COR-L47 (cell line): ENCODE measurements around the gene FYN.

ENCODE experiments used
- DNase-seq: peaks from one replicate; lab custom pipeline; 2025; lab: John Stamatoyannopoulos, UW

FYN gene

DNA sequence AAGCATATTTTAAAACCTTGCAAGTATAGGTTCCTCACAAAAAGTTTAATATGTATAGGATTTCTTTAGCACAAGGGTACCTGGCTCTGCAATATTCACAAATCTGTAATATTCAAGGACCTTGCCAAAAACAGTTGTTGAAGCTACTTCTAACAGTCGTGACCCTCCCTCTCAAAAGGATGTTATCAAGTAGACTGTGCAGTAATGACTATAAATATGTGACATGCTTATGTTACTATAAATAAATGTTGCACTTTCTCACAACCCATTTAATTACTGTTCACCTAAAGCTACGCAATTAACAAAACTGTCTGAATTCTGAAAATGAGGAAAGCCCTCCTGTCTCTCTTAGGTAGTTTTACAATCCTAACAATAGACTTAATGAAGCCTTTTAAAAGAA is 41.8 kb downstream of the FYN start:
- DNase-seq = no peak

DNA sequence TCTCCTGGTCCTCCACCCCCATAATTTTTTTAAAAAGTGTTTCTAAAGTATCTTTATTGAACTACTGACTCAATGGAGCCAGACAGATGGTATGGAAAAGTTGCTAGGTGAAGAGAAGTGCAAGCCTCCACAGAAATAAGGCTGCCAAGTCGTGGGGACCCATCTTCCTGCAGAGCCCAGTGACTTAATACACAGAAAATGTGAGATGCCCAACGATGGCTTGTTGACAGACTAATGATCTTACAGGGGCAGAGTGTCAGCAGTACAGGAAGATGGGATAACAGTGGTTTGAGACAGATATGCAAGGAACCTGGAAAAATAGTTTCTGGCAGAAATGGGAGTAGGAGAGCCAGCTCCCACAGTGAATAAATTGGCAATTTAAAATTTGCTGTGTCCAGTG is 43.3 kb downstream of the FYN start:
- no peak for DNase-seq

DNA sequence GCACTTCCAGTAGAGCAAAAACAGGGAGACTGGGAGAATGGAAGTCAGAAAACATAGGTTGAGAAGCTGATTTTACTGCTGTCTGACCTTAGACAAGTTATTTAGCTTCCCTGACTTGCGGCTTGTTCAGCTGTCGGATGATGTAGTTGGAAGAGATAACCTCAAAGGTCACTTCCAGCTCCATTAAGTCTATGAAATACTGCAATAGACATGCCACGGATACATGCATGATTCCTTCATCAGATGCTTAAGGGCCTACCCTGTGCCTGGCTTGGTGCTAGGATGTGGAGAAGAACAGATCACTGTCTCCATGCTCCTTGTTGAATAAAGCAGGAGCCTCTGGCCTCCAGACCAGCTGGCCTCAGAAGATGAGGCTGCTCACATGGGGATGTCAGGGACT is 43.7 kb downstream of the FYN start:
- no peak for DNase-seq

DNA sequence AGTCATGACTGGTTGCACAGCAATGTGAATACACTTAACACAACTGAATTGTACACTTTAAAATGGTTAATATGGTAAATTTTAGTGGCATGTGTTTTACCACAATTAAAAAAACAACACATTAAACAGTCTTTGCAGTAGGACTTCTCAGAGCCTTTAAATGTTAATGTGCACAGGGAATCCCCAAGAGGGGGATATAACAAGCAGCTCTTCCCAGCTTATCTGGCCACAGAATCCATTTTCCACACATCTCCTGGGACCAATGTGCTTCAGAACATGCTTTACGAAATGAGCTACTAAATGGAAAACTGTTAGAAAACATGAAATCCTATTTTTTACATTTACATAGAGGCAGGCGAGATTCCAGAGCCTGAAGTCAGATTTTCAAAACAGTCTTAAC is 44.4 kb downstream of the FYN start:
- DNase-seq = no peak

DNA sequence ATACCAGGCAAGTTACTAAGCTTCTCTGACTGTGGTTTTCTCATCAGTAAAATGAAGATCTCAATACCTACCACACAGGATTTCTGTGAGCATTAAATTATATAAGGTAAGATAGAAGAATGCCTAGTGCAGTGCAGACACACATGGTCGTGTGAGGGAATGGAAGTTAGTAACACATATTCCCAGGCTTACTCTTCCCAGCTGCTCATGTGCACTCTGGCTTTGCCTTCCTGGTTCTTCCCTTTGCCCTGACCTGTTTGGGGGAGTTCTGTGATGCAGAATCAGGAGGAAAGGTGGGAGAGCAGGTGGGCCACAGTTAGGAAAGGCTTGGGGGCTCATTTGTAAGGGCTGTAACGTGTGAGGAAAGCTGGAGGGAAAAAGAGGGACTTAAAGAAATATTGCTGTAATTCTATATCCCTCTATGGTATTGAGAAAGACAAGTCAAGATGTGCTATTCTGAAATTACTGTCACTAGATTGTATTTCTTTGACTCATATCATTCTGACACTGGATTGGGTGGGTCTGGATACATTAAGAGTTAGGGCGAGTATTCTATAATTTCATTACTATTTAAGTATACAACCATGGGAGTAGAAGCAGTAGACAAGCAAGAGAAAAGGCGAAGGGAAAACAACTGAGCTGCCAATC is 47.7 kb downstream of the FYN start:
- DNase-seq = no peak

DNA sequence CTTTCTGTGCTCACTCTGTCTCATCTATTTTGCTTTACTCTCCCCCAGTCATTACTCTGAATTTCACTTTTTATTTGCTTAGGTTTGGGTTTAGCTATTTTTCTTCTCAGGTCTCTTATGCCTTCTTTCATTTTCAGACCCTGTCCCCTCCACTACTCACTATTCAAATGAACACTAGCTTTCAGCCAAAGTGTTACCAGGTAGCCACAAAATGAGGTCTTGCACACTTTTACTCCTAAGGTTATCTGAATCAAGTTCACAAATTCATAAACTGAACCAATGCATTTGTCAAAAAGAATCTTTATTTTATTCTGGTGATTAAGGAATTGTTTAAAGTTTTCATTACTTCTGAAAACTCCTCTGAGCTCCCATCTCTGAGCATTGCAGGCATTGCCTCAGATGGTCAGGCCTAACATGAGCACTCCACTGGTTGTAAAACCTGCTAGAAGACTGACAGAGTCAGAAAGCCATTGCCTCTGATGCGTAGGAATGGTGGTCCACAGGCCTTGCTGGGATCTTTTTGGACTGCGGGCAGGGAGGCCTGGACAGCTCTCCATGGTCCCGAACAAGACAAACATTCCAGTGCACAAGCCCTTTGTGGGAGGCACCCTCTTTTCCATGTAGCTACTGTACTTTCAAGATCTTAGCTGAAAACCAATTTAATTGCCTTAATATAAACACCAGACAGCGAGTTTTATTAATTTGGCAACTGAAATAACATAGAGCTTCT is 48.5 kb downstream of the FYN start:
- DNase-seq = no peak

DNA sequence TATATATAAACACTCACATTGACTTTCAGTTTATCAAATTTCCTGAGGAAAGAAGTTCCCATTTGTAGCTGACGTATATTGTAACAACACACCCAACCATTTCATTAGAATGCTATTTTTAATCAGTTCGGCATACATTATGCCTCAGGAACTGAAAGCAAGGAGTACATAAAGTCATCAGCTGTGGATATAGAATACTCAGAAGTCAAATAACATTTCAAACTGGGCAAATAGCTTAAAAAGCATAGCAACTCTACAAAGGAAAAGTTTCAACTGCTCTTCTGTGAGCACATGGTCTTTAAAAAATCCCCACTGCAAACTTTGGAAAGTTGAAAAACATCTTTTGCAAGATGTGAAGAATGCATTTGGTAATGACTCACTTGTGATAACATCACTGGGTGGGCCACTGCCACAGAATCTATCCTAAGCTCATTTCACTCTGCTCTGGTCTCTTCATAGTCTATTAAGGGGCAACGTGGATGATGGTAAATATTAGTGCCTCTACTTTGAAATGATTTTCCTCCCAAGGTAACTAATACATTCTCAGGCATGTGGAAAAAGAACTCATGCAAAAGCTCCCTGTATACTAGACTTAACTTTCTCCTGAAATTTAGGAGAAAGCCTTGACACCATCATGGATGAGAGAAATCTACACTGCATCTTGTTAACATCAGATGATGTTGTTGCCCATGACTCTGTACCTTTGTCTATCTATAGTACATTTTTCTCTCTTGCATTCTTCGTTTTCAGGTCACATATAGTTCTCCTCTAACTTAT is 49.2 kb downstream of the FYN start:
- no peak for DNase-seq

DNA sequence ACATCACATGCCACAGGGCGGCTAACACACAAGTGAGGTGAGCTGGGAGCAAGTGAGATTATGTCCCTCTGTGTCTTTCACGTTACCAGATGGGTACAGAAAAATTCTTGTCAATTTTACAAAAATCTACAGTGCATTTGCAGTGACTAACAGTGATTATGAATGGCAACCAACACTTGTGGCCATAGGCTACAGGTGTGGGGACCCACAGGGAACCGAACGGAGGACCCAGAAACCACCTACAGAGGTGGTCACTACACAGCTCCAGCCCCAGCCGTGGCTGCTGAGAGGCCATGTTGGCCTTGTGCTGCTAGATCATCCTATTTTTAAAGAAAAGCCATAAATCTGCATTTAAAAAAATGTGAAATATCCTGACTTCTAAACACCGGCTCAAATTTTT is 50.2 kb downstream of the FYN start:
- DNase-seq = no peak

DNA sequence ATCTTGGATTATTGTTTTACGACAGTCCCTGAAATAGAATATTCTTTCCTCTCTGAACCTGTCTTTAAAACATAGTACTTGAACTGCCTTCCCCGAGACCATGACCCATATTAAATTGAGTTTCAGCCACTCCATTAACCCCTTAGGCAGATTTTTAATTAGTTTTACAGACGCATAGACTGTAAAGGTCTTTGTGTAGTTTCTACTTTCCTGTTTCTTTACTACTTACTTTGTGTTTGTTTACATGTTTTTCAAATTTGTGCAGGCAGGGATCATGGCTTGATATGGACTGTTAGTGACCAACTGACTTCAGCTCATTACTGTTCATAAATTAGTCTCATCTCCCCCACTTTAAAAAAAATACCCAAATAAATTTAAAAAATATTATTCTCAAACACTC is 53.8 kb downstream of the FYN start:
- no peak for DNase-seq

DNA sequence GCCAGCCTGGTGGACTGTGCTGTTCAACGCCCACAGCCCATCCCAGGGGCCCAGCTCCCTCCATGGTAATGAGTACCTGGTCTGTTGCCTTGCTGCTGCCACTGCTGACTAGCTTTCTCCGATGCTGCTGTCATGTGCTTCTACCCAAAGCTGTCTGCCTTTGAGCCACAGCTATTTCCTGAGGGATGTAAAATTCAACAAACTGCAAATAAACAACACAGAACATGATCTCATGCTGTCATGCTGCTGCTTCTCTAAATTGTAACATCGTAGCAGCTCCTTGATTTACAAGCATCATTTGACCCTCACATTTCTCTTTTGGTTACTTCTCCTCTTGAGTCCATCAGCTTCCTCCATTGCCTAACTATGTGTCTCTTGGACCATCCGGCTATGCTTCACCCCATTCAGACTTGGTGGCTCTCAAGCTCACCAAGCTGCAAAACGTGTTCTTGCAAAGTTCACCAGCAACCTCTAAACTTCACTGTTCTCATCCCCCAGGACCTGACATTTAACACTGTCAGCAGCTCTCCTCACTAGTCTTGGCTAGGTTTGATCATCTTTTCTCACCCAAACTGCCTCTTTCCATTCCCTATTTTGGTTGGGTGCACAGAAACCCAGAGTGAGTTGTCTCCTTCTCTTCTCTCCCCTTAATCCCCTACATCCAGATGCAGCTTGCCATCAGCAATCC is 54.6 kb downstream of the FYN start:
- no peak for DNase-seq

DNA sequence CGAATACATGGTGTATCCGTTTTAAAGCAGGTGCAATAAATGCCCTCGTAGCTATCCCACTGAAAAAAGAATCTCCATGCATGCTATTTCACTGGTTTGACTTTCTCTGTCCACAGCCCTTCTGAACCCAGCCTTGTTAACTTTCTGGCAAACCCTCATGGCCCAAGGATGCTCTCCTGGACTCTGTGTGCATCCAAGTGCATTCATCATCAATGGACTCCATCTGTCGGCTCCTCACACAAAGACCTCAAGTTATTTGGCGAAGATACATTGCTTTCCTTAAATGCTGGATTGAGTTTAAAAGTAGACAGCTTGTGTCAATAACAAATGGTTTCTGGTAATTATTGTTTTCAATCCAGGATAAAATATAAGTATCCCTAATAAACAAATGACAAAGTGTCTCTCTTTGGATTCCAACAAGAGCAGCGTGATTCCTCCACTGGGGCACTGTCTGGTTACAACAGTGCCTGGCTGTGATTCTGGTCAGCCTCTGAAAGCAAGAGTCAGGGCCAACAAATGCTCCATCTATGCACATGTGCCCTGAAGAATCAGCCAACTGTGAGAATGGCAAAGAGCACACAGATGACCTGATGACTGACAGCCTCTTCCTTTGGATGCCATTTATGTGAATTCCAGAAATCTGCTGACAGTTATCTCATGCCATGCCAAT is 55.7 kb downstream of the FYN start:
- no peak for DNase-seq

DNA sequence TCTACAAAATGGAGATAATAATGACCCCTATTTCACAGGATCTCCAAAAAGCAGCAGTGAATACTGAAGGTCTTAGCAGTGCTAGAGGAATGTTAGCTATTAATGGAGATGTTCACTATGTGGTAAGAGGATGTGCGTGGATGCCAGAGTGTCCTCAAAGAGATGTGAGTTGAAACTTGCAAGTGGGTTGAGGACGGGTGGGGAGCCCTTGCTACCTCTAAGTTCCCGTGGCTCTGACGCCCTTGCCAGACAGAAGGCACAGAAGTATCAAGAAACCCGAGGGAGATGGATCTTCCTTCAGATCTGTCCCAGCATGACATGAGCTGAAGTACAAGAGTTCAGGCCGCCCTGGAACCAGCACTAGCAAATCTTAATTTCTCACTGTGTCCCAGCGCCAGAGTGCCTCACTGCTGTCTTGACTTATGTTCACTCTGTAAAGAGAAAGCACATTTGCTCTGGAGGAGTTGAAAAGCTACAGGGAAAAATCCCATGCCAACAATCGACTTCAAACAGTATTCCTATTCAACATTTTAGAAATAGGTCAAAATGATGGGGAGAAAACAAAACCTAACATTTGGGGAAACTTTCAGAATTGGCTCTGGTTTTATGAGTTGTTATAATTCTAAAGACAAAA is 59.5 kb downstream of the FYN start:
- DNase-seq = no peak

DNA sequence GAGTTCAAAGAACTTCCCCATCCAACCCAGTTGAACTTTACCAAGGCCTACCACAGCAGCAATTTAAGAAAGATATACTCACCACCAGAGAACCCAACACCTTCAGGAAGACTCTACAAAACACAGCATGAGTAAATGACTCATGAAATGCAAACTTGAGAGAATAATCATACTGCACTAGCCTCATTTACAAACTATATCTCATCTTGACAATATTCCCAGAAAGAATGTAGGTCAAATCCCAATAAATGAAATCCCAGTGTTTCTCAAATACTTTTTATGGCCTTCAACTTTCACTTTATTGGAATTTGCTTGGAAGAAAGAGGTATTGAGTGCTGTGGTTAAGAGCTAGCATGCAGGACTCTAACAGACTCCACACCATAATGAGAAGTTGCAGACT is 60.0 kb downstream of the FYN start:
- no peak for DNase-seq

DNA sequence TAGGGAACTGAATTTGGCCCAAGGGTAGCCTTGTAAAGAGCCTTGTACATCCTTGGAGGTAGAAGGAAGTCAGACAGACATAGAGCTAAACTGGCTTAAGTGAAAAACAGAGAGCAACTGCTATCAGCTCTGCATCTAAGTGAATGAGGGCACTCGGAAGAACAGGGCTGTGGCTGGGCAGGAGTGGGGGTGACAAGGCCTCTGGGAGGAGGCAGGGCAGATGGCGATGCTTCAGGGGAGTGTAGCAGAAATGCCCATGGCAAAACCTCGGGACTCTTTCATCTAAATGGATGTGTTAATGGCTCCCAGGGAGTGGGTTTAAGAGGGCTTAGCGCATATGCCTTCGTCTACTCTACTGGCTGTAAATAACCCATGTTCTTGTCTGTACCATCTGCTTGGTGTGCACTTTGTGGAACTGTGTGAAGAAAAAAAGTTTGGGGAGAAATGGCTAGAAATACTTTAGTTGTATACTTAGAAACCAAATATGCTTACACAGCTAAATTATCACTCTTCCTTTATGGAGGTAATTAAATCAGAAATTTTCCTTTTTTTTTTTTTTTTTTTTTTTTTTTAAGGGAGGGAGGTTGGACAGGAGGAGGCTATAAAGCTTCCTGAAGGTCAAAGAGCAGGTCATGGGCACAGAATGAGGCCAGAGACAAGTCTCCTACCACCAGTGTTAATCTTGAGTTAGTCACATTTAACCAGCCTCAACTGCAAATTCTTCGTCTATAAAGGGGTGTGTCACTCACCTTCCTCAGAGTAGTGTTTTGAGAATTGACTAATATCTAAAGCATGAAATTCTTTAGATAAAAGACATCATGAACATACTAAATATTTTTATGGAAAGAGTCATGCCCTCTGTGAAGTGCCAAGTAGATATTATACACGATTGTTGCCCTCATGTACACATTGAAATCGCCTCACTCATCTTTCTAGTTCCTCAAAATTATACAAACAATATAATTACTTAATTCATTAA is 60.9 kb downstream of the FYN start:
- no peak for DNase-seq

DNA sequence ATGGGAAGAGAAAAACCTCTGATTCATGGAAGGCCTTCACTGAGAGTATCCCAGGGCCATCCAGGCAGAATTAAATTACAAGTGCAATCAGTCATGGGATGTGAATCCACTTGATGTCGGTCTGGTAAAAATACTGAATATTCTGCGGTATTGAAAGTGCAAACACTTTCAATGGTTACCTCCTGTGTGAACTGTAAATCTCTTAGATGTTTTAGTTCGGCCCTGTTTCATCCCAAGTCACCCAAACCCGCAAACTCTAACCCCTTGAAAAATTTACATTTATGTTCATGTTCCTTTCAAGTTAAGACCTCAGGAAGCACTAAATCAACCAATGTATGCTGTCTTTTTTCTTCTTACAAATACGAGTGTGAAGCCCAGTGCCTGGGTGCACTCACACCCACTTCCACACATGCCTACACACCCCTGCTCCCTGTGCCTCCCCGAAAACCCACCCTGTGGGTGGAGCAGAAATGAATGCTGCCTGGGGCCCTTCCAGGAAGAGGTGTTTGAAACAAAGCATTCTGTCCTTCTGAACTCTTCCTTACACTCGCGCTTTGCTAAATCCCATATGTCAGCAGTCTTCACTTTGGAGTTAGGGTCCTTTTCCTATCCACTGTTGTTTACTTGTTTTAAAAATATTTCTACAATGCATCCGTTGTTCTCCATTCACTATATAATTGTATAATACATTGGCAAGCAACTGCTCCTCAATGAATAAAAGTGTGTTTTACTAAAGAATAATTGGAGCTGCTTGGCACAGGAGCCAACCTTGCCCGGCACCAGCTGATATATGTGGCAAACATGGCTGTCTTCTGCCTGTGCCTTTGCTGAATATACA is 62.7 kb downstream of the FYN start:
- no peak for DNase-seq

DNA sequence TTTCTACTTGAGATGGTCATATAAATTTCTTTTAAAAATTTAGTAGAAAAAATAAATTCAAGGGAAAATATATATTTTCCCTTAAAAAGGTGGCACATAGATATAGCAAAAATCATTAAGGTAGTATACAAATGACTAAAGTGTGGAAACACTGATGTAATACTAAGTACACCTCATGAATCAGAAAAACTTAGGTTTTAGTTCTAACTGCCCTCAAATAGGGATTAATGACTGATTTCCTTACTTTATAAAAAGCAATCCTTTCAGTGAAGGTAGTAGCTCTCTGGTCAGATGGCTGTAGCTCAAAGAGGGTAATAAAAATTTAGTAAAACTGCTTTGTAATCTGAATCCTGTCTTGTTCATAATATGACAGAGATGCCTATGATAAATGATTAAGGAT is 63.5 kb downstream of the FYN start:
- no peak for DNase-seq

DNA sequence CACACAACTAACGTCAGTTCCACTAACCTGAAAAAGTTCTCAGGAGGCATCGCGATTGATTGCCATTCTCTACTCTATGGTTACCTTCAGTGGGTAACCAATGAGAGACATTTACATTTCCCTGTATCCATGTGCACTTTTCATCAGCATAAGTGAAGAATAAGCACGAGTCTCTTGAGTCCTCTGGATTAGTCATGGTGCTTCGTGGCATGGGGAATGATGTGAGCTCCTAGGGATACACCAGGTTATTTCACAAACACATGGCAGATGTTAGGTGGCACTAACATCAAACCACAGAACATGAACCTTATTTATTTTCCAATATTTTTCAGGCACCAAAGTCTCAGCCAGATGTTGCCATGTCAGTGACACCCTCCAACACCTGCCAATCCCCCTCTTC is 64.0 kb downstream of the FYN start:
- no peak for DNase-seq

DNA sequence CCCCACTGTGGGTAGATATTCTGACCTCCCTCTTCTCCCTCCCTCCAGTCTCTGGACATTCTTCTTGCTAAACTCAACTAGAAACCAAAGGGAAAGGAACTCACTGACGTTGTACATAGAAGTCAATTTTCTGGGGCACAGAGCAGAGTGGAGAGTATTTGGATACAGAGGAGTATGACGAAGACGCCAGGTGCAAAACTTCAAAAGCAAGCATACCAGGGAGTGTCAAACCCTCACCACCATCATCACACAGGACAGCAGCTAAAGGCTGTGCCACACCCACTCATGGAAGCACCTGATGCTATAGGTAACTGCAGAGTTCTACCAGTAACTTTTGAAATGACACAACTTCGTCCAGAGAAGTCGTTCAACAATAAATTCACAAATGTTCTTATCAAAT is 64.8 kb downstream of the FYN start:
- DNase-seq = no peak
